CD4-positive, alpha-beta T cell (primary cell): Measurements from ENCODE around the gene C11orf21. TPM values are rescaled to one million over a fixed set of nuclear protein-coding genes. Genes with fewer than 3 reads are reported as not detected.

Experiments
- ATAC-seq: fragments of 200-7000 bp; cut with Tn5 transposase; one replicate; pipeline ENCODE4 v1.10.0; 2022; ENCODE audit warnings: mild to moderate bottlenecking; ENCODE audit not compliant: poor library complexity
- CTCF ChIA-PET: fragments of 350-600 bp; sonication (Branson Sonifier 250); formaldehyde crosslinking; loops from one replicate; lab custom pipeline; 2021; ENCODE audit warnings: antibody characterized with exemption, inconsistent platforms; lab: Charles Lee
- POLR2A ChIA-PET: fragments of 350-600 bp; sonication (Branson Sonifier 250); formaldehyde crosslinking; loops from one replicate; lab custom pipeline; 2021; ENCODE audit warnings: antibody characterized with exemption, inconsistent platforms; lab: Charles Lee
- DNase-seq, 14 experiments: peaks; one replicate each; pipeline ENCODE4 v3.0.0-alpha.2; 2013 to 2020; ENCODE audit warnings: mixed read lengths in 2 of 14
- H3K27ac ChIP-seq, 2 donors: one replicate each; pipeline versions ENCODE4 v1.5.1 to v1.7.0; 2013; ENCODE audit warnings: low read length in 2 of 2, low read depth in 1 of 2, mild to moderate bottlenecking in 1 of 2
- H3K27me3 ChIP-seq, 2 experiments: 1 replicate in 1 of 2; 2 replicates in 1 of 2; pipeline versions ENCODE4 v1.6.1 to v1.7.0; 2013; ENCODE audit warnings: low read length in 2 of 2, control low read depth in 1 of 2, mild to moderate bottlenecking in 1 of 2, moderate library complexity in 1 of 2; ENCODE audit not compliant: insufficient read depth in 2 of 2, control insufficient read depth in 1 of 2
- H3K36me3 ChIP-seq: one replicate; pipeline ENCODE4 v1.6.1; 2013; ENCODE audit warnings: low read length, control low read depth; ENCODE audit not compliant: insufficient read depth
- H3K4me1 ChIP-seq: one replicate; pipeline ENCODE4 v1.6.1; 2013; ENCODE audit warnings: low read length, control low read depth; ENCODE audit not compliant: insufficient read depth
- H3K4me3 ChIP-seq: one replicate; pipeline ENCODE4 v1.5.1; 2013; ENCODE audit warnings: mild to moderate bottlenecking, low read length, moderate library complexity
- H3K9me3 ChIP-seq, 2 experiments: 1 replicate in 1 of 2; 2 replicates in 1 of 2; pipeline versions ENCODE4 v1.6.1 to v1.7.0; 2013; ENCODE audit warnings: low read length in 2 of 2, mild to moderate bottlenecking in 2 of 2, control low read depth in 1 of 2, moderate library complexity in 1 of 2; ENCODE audit not compliant: control insufficient read depth in 1 of 2, insufficient read depth in 1 of 2
- H3K27ac Mint-ChIP-seq: one replicate; pipeline ENCODE4 v1.8.0; 2020; ENCODE audit warnings: mixed read lengths
- H3K27me3 Mint-ChIP-seq: one replicate; pipeline ENCODE4 v1.8.0; 2021; ENCODE audit warnings: mixed read lengths
- H3K36me3 Mint-ChIP-seq: one replicate; pipeline ENCODE4 v1.8.0; 2021; ENCODE audit warnings: low read depth, mixed read lengths
- H3K4me1 Mint-ChIP-seq: one replicate; pipeline ENCODE4 v1.8.0; 2021; ENCODE audit warnings: low read depth, mixed read lengths
- H3K4me3 Mint-ChIP-seq: one replicate; pipeline ENCODE4 v1.8.0; 2020; ENCODE audit warnings: mild to moderate bottlenecking, mixed read lengths
- H3K9me3 Mint-ChIP-seq: one replicate; pipeline ENCODE4 v1.8.0; 2020; ENCODE audit warnings: mixed read lengths
- CTCF ChIP-seq: fragments of 200-600 bp; IDR thresholded peaks from one replicate; pipeline ENCODE4 v1.8.0; 2022; ENCODE audit warnings: antibody characterized with exemption, mild to moderate bottlenecking
- intact Hi-C, 2 experiments: fragments of 100-400 bp; cut with DNase I in 1 of 2; cut with micrococcal nuclease in 1 of 2; formaldehyde crosslinking; loops; one replicate each; pipeline versions ENCODE4 v1.15.1 to v1.9.0; 2023 to 2025; cut with DNase I, micrococcal nuclease
- total RNA-seq, 174 experiments: library from RNA in 2 of 174; stranded (reverse) in 2 of 174; gene quantifications; one replicate each; pipeline ENCODE4 v1.2.3 and lab custom pipeline; 2021 to 2026

C11orf21 gene
- total RNA-seq, 2 experiments from 2014 or later, result 71.2 to 71.7 TPM

- no peak for ATAC-seq
- Histone ChIP-seq H3K4me1 (no peaks in the 10 kb centered on the region), H3K4me3 (no peak overlapping the region), H3K9me3 (peaks cover 0 to under 1% of the 10 kb centered on the region in 2 experiments), H3K27me3 (no peaks in the 10 kb centered on the region), H3K36me3 (no peaks in the 10 kb centered on the region), H3K27ac (no peak overlapping the region)
- H3K27me3 Mint-ChIP-seq, result peaks cover 6% of the 10 kb centered on the region
- no peaks in the 10 kb centered on the region for H3K9me3 Mint-ChIP-seq
- no peak overlapping the region for H3K27ac Mint-ChIP-seq
- no peaks in the 10 kb centered on the region for H3K36me3 Mint-ChIP-seq
- ChIA-PET POLR2A (interaction anchor here (1.1 kb wide), 1 partner anchor 20 kb away, joined by 3 read pairs; no protein-coding TSS in a partner anchor), CTCF (no interaction called here)
- intact Hi-C loops, result no loop called here
- no peaks in the 10 kb centered on the region for H3K4me1 Mint-ChIP-seq
- no peak for TF ChIP-seq CTCF
- no peak overlapping the region for H3K4me3 Mint-ChIP-seq
- DNase-seq, result peak in 1 of 14 experiments; percentile 5
Observed at GRCh38 chr11:2249189-2249916, 52.4 kb downstream of the C11orf21 start.

- CTCF ChIA-PET, result no interaction called here
- POLR2A ChIA-PET, result interaction anchor here (1.1 kb wide), 1 partner anchor 19 kb away, joined by 3 read pairs; no protein-coding TSS in a partner anchor
- no peak overlapping the region for H3K27ac Mint-ChIP-seq
Observed at GRCh38 chr11:2248762-2249161, 53.0 kb downstream of the C11orf21 start.

GRCh38 chr11:2248242-2248641 is 53.5 kb downstream of the C11orf21 start:
- no peaks in the 10 kb centered on the region for H3K36me3 ChIP-seq
- peaks cover 6% of the 10 kb centered on the region for H3K27me3 Mint-ChIP-seq
- H3K27ac ChIP-seq, result no peak overlapping the region
- no peak for TF ChIP-seq CTCF
- H3K9me3 ChIP-seq, result no peaks in the 10 kb centered on the region
- intact Hi-C loops, result no loop called here
- H3K27me3 ChIP-seq, result no peaks in the 10 kb centered on the region
- H3K9me3 Mint-ChIP-seq, result no peaks in the 10 kb centered on the region
- CTCF ChIA-PET, result no interaction called here
- DNase-seq (no peak), ATAC-seq (no peak)
- H3K4me1 Mint-ChIP-seq, result no peaks in the 10 kb centered on the region
- no peaks in the 10 kb centered on the region for H3K36me3 Mint-ChIP-seq
- H3K4me3 Mint-ChIP-seq, result no peak overlapping the region
- H3K4me3 ChIP-seq, result no peak overlapping the region
- no peaks in the 10 kb centered on the region for H3K4me1 ChIP-seq
- POLR2A ChIA-PET, result no interaction called here
- H3K27ac Mint-ChIP-seq, result no peak overlapping the region

More at GRCh38 chr11:2248762-2249161, 53.0 kb downstream of the C11orf21 start:
- H3K4me3 Mint-ChIP-seq, result no peak overlapping the region
- H3K27ac ChIP-seq, result no peak overlapping the region
- H3K36me3 ChIP-seq, result no peaks in the 10 kb centered on the region
- intact Hi-C loops, result no loop called here
- no peaks in the 10 kb centered on the region for H3K9me3 ChIP-seq
- no peaks in the 10 kb centered on the region for H3K27me3 ChIP-seq
- H3K36me3 Mint-ChIP-seq, result no peaks in the 10 kb centered on the region
- H3K27me3 Mint-ChIP-seq, result peaks cover 6% of the 10 kb centered on the region
- H3K4me1 ChIP-seq, result no peaks in the 10 kb centered on the region
- peak in 1 of 14 experiments; percentile 3 for DNase-seq
- H3K4me3 ChIP-seq, result no peak overlapping the region
- no peaks in the 10 kb centered on the region for H3K9me3 Mint-ChIP-seq
- ATAC-seq, result no peak
- H3K4me1 Mint-ChIP-seq, result no peaks in the 10 kb centered on the region
- TF ChIP-seq CTCF, result no peak
